ENCODE data around the gene ROM1. TPM values are rescaled to one million over a fixed set of nuclear protein-coding genes. Genes with fewer than 3 reads are reported as not detected.

ROM1 gene
- total RNA-seq, 1 donor from 2014 or later, result 2.0 TPM

DNA sequence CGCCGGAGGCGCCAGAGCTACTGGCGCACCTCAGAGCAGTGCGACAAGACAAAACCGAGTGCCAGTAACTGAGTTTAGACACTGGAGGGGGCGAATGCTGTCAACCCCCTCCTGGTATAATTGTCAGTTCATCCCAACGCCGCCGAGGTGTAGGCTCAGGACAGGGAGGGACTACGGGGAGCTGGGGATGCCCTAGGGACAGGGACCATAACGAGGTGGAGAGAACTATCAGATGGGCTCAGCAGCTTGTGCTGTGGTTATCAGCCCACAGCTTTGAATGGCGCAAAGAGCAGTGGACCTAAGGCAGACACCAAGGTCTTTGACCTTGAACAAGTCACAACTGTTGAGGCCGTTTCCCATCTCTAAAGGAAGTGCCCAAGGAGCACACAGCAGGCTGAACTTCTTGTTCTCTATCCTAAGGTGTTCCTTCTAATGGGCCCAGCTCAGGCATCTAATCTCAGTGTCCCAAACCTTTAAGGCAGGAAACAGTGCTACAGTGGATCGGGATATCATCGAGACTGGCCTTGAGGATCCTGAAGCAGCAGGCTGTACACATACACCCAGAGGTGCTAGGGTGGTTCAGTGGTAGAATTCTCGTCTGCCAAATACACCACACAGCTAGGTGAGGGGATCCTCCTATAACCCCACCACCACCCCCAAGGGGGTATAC is 20.8 kb upstream of the ROM1 start:
- Histone ChIP-seq H3K9me3 (replicated peaks) (no peaks in the 10 kb centered on the region), H3K36me3 (peaks cover 59% of the 10 kb centered on the region), H3K27me3 (ENCODE audit: low read depth) (no peaks in the 10 kb centered on the region), H3K4me3 (peak overlapping the region; percentile 72), H3K27ac (replicated peaks) (peak overlapping the region; percentile 96), H3K4me1 (peaks cover 45% of the 10 kb centered on the region)
- TF ChIP-seq CTCF (IDR thresholded peaks at IDR 0.05; ENCODE audit: borderline replicate concordance), result no peak
- DNase-seq, result no peak
- intact Hi-C loops (cut with micrococcal nuclease), result no loop called here

DNA sequence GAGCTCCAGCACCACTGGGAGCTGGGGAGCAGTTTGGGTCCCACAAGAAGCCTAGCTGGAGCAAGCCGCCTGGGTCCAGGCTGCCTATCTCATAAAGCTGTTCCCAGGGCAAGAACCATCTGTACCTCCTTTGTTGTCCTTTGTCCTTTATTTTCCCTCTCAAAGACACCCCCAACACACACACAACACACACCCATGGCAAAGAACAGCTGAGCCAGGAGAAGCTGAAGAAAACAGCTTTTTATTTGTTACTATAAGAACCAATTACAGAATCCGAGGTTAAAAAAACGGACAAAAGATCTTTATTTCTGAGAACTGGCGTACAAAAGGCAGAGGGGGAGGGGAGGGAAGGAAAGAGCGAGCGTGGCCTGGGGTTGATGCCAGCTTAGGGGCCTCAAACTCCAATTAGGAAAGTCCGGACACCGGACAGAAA is 20.1 kb upstream of the ROM1 start:
- no peak for TF ChIP-seq CTCF (IDR thresholded peaks at IDR 0.05; ENCODE audit: borderline replicate concordance)
- peaks cover 59% of the 10 kb centered on the region for H3K36me3 ChIP-seq
- H3K27me3 ChIP-seq (ENCODE audit: low read depth), result no peaks in the 10 kb centered on the region
- intact Hi-C loops (cut with micrococcal nuclease), result no loop called here
- H3K4me3 ChIP-seq, result peak overlapping the region; percentile 72
- peaks cover 45% of the 10 kb centered on the region for H3K4me1 ChIP-seq
- no peak for DNase-seq
- H3K9me3 ChIP-seq (replicated peaks), result no peaks in the 10 kb centered on the region
- peak overlapping the region; percentile 96 for H3K27ac ChIP-seq (replicated peaks)

- intact Hi-C loops (cut with micrococcal nuclease), result no loop called here
- TF ChIP-seq CTCF (IDR thresholded peaks at IDR 0.05; ENCODE audit: borderline replicate concordance), result peak; percentile 63
- Histone ChIP-seq H3K27me3 (ENCODE audit: low read depth) (no peaks in the 10 kb centered on the region), H3K4me3 (no peak overlapping the region), H3K27ac (replicated peaks) (peak overlapping the region; percentile 96), H3K9me3 (replicated peaks) (no peaks in the 10 kb centered on the region), H3K4me1 (peaks cover 49% of the 10 kb centered on the region), H3K36me3 (peaks cover 59% of the 10 kb centered on the region)
- peak; percentile 79 for DNase-seq
Measured at GRCh38 chr11:62593434-62594044, 19.5 kb upstream of the ROM1 start.

GRCh38 chr11:62595124-62595523 is 17.9 kb upstream of the ROM1 start:
- TF ChIP-seq CTCF (IDR thresholded peaks at IDR 0.05; ENCODE audit: borderline replicate concordance), result no peak
- Histone ChIP-seq H3K4me3 (no peak overlapping the region), H3K36me3 (peaks cover 53% of the 10 kb centered on the region), H3K27ac (replicated peaks) (no peak overlapping the region), H3K27me3 (ENCODE audit: low read depth) (no peaks in the 10 kb centered on the region), H3K9me3 (replicated peaks) (no peaks in the 10 kb centered on the region), H3K4me1 (peaks cover 54% of the 10 kb centered on the region)
- DNase-seq, result no peak
- intact Hi-C loops (cut with micrococcal nuclease), result no loop called here

- peaks cover 45% of the 10 kb centered on the region for H3K36me3 ChIP-seq
- intact Hi-C loops (cut with micrococcal nuclease), result no loop called here
- DNase-seq, result peak; percentile 93
- H3K27me3 ChIP-seq (ENCODE audit: low read depth), result no peaks in the 10 kb centered on the region
- no peaks in the 10 kb centered on the region for H3K9me3 ChIP-seq (replicated peaks)
- H3K4me3 ChIP-seq, result peak overlapping the region; percentile 80
- no peak for TF ChIP-seq CTCF (IDR thresholded peaks at IDR 0.05; ENCODE audit: borderline replicate concordance)
- H3K27ac ChIP-seq (replicated peaks), result peak overlapping the region; percentile 95
- peaks cover 51% of the 10 kb centered on the region for H3K4me1 ChIP-seq
Measured at GRCh38 chr11:62599069-62599696, 13.9 kb upstream of the ROM1 start.
